Erythroblast (primary cell): ENCODE measurements around the gene TSEN15.

Experiments used
- GATA1 ChIP-seq: IDR thresholded peaks from 2 replicates; pipeline ENCODE4 v1.6.1; 2011; ENCODE audit warnings: low read depth, mild to moderate bottlenecking, control low read depth, low read length, moderate library complexity
- POLR2A ChIP-seq: IDR thresholded peaks from 2 replicates; pipeline ENCODE4 v1.6.1; 2011; ENCODE audit warnings: mild to moderate bottlenecking, low read length

GRCh38 chr1:184002071-184002470, 49.5 kb upstream of the TSEN15 start:
- TF ChIP-seq POLR2A (no peak), GATA1 (no peak)
